OCI-LY3 (cell line): ENCODE measurements around the gene ATP8A2.

Source experiments
- CTCF ChIP-seq: fragments of 200-600, 300-600 bp; sonication (generic); IDR thresholded peaks from 2 replicates; pipeline ENCODE4 v1.5.1; 2014; ENCODE audit warnings: antibody characterized with exemption, low read length, low read depth
- EZH2phosphoT487 ChIP-seq: fragments of 200-600 bp; shearing (Covaris generic); IDR thresholded peaks from 2 replicates; pipeline ENCODE4 v1.6.1; 2018; ENCODE audit warnings: antibody characterized with exemption, mixed run types, low read depth

GRCh38 chr13:25873242-25873612 lies 501.5 kb downstream of the ATP8A2 start:
- no peak for TF ChIP-seq CTCF
- no peak for TF ChIP-seq EZH2phosphoT487
